ENCODE measurements around the gene BAHD1. TPM values are rescaled to one million over a fixed set of nuclear protein-coding genes. Genes with fewer than 3 reads are reported as not detected.

BAHD1 gene
- total RNA-seq, 4 donors from 2014 or later = 11.6 to 29.6 (median 22.3) TPM

DNA sequence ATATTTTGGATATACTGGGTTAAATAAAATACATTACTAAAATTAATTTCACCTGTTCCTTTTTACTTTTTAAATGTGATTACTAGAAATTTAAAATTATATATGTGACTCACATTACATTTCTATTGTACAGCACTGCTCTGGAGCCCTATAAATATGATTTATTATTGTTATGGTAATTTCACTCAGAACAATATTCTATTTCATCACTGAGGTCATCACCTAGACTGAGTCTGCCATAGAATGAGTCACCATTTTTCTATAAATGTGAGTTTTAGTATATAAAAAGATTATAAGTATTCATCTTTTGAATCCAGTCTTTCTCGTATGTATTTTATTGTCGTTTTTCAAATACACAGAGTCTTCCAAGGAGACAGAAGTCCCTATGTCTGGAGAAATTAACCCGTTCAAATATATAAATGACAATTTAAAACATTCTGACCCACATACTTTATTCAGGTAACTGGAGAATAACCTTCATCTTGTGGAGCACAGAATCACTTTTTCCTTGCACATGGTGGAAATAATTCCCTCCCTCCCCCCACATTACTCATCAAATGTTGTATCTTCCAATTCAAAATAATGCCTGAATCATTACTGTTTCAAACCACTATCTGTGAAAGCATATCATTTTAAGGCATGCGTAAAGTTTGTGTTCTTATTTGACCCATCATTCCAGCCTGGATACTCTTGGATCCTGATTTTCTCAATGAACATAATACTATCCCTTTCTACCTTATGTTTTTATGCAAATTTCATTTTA is 60.0 kb downstream of the BAHD1 start:
- Histone ChIP-seq H3K36me3 (no peaks in the 10 kb centered on the region), H3K4me3 (no peak overlapping the region), H3K4me1 (no peaks in the 10 kb centered on the region), H3K27me3 (peaks cover 0 to 10% (median 0%) of the 10 kb centered on the region in 4 donors), H3K27ac (replicated peaks in 1 of 4) (no peak overlapping the region), H3K9me3 (no peaks in the 10 kb centered on the region)
- intact Hi-C loops (cut with DNase I) = no loop called here
- DNase-seq (ENCODE audit: extremely low spot score) = no peak
- no peak for TF ChIP-seq POLR2AphosphoS5 (IDR thresholded peaks at IDR 0.05)
- no peak for TF ChIP-seq EP300 (IDR thresholded peaks at IDR 0.05)
- TF ChIP-seq, protein P1, sequence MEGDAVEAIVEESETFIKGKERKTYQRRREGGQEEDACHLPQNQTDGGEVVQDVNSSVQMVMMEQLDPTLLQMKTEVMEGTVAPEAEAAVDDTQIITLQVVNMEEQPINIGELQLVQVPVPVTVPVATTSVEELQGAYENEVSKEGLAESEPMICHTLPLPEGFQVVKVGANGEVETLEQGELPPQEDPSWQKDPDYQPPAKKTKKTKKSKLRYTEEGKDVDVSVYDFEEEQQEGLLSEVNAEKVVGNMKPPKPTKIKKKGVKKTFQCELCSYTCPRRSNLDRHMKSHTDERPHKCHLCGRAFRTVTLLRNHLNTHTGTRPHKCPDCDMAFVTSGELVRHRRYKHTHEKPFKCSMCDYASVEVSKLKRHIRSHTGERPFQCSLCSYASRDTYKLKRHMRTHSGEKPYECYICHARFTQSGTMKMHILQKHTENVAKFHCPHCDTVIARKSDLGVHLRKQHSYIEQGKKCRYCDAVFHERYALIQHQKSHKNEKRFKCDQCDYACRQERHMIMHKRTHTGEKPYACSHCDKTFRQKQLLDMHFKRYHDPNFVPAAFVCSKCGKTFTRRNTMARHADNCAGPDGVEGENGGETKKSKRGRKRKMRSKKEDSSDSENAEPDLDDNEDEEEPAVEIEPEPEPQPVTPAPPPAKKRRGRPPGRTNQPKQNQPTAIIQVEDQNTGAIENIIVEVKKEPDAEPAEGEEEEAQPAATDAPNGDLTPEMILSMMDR (IDR thresholded peaks at IDR 0.05) = no peak
- no peak for TF ChIP-seq POLR2A (IDR thresholded peaks at IDR 0.05; ENCODE audit: low read depth)
- WGBS = 67% methylated on average over 4 of the region's 4 CpGs

DNA sequence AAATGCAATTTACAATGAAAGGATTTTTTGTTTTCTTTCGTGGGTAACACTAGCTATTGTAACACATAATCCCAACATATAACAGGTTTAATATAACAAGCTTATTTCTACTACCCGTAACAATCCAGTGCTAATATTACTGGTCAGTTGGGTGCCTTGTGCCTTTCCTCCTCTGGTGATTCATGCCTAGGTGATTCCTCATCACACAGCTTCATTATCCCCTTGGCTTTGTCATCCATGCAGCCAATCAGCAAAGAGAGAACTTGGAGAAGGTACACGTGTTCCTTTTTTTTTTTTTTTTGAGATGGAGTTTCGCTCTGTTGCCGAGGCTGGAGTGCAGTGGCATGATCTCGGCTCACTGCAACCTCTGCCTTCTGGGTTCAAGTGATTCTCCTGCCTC is 60.7 kb downstream of the BAHD1 start:
- Histone ChIP-seq H3K4me1 (no peaks in the 10 kb centered on the region), H3K9me3 (no peaks in the 10 kb centered on the region), H3K27ac (replicated peaks in 1 of 4) (no peak overlapping the region), H3K36me3 (no peaks in the 10 kb centered on the region), H3K27me3 (peaks cover 0 to 10% (median 0%) of the 10 kb centered on the region in 4 donors), H3K4me3 (no peak overlapping the region)
- no peak for DNase-seq (ENCODE audit: extremely low spot score)
- WGBS = 81% methylated on average over 6 of the region's 6 CpGs
- no peak for TF ChIP-seq EP300 (IDR thresholded peaks at IDR 0.05)
- TF ChIP-seq, protein P1 (IDR thresholded peaks at IDR 0.05) = no peak
- no peak for TF ChIP-seq POLR2AphosphoS5 (IDR thresholded peaks at IDR 0.05)
- TF ChIP-seq POLR2A (IDR thresholded peaks at IDR 0.05; ENCODE audit: low read depth) = no peak
- intact Hi-C loops (cut with DNase I) = no loop called here

DNA sequence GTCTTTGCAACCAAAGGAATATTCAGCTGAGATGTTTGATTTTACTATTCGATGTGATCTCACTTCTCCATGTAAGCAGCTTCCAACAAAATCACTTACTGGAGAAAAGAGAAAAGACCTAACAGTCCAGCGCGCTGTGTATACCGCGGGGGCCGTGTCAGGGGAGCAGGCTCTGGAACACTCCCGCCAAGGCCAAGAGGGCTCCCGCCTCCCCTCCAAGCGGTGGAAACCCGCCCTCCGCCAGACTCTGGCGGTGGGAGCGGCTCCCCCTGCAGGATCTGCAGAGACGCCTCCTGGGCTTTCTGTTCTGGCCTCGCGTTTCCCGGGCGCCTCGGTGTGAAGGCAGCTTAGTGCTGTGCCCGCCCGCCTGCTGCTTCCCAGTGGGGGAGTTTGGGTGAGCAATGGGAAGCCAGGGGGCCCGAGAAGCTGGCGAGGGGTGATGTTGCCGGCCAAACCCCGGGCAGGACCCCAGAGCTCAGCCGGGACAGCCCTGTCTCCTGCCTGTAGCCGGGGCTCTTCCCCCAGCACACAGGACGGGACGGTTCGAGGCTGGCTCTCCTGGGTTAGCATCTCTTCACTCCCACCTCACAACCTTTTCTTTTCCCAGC is 66.3 kb downstream of the BAHD1 start:
- Histone ChIP-seq H3K27ac (replicated peaks in 1 of 4) (peak overlapping the region in 1 of 4 donors; percentile 17), H3K4me3 (peak overlapping the region; percentile 42 to 53 (median 42)), H3K36me3 (no peaks in the 10 kb centered on the region), H3K9me3 (no peaks in the 10 kb centered on the region), H3K27me3 (no peaks in the 10 kb centered on the region), H3K4me1 (peaks cover 3 to 25% (median 22%) of the 10 kb centered on the region in 4 donors)
- TF ChIP-seq POLR2AphosphoS5 (IDR thresholded peaks at IDR 0.05) (peak; percentile 13 to 52), POLR2A (IDR thresholded peaks at IDR 0.05; ENCODE audit: low read depth) (no peak)
- TF ChIP-seq, protein P1 (IDR thresholded peaks at IDR 0.05) = peak; percentile 67 to 81 (median 70)
- 9% methylated on average over 12 of the region's 30 CpGs for WGBS
- DNase-seq (ENCODE audit: extremely low spot score) = no peak
- intact Hi-C loops (cut with DNase I) = loop anchor here (5.0 kb wide), 1 partner anchor 60 kb away; no protein-coding TSS in a partner anchor

DNA sequence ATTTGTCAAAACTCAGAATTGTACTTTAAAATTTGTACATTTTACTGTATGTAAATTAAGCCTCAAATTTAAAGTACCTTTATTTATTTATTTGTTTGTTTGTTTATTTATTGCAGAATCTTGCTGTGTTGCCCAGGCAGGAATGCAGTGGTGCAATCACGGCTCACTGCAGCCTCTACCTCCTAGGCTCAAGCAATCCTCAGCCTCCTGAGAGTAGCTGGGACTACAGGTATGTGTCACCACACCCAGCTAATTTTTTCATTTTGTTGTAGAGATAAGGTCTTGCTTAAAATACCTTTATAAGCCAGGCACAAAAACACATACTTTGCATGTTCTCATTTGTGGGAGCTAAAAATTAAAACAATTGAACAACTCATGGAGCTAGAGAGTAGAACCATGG is 67.5 kb downstream of the BAHD1 start:
- Histone ChIP-seq H3K4me3 (no peak overlapping the region), H3K36me3 (no peaks in the 10 kb centered on the region), H3K4me1 (peaks cover 3 to 27% (median 24%) of the 10 kb centered on the region in 4 donors), H3K9me3 (no peaks in the 10 kb centered on the region), H3K27ac (replicated peaks in 1 of 4) (no peak overlapping the region), H3K27me3 (no peaks in the 10 kb centered on the region)
- DNase-seq (ENCODE audit: extremely low spot score) = no peak
- TF ChIP-seq, protein P1 (IDR thresholded peaks at IDR 0.05) = no peak
- TF ChIP-seq POLR2A (IDR thresholded peaks at IDR 0.05; ENCODE audit: low read depth) = no peak
- intact Hi-C loops (cut with DNase I) = loop anchor here (5.0 kb wide), 1 partner anchor 61 kb away; no protein-coding TSS in a partner anchor
- 80% methylated on average over 1 of the region's 1 CpG for WGBS
